ENCODE measurements around the gene C3orf20.

C3orf20 gene

DNA sequence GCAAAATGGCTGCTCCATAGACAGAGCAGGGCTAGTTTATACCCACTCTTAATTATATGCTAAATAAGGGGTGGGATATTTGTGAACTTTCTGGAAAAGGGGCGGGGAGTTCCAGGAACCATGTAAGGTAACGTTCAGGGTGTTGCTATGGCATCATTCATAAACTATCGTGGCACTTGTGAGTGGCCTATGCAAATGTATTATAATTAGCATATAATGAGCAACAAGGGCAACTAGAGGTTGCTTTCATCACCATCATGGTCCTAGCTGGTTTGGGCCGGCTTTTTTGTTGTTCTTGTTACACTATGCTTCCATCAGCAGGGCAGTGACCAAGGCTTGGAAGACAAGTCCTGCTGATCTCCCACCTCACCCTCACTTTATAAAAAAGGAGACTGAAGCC, 100.6 kb downstream of the C3orf20 start:
- H3K27ac ChIP-seq (ENCODE audit: low read depth, low read length): no peak overlapping the region
- H3K36me3 ChIP-seq (ENCODE audit: control insufficient read depth, insufficient read depth, low read length): no peaks in the 10 kb centered on the region
- H3K27me3 ChIP-seq (ENCODE audit: control insufficient read depth, insufficient read depth, low read length): no peaks in the 10 kb centered on the region
- H3K9me3 ChIP-seq (ENCODE audit: control insufficient read depth, insufficient read depth, low read length): no peaks in the 10 kb centered on the region
- H3K4me3 ChIP-seq (ENCODE audit: low read depth, low read length): no peak overlapping the region
- peaks cover 15% of the 10 kb centered on the region for H3K4me1 ChIP-seq (ENCODE audit: control insufficient read depth, insufficient read depth, low read length)
- H3K9ac ChIP-seq (ENCODE audit: low read depth, low read length): no peak overlapping the region

DNA sequence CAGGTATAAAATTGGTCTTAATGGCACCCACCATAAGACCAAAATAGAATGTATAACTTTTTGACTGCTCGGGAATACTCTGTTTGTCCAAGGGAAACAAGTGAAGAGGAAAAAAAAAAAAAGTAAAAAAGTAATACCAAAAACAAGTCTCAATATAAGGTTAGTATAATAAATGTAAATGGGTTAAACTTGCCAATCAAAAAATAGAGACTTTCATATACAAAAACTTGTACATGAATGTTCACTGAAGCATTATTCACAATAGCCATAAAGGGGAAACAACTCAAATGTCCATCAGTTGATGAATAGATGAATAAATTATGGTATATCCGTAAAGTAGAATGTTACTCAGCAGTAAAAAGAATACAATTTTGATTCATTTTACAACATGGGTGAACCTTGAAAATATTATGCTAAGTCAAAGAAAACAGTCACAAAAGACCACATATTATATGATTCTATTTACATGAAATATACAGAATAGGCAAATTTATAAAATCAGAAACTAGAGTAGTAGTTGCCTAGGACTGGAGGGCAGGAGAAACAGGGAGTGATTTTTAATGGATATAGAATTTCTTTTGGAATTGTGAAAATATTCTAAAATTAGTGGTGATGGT, 104.2 kb downstream of the C3orf20 start:
- H3K27me3 ChIP-seq (ENCODE audit: control insufficient read depth, insufficient read depth, low read length): no peaks in the 10 kb centered on the region
- no peak overlapping the region for H3K9ac ChIP-seq (ENCODE audit: low read depth, low read length)
- H3K36me3 ChIP-seq (ENCODE audit: control insufficient read depth, insufficient read depth, low read length): no peaks in the 10 kb centered on the region
- peaks cover 5% of the 10 kb centered on the region for H3K4me1 ChIP-seq (ENCODE audit: control insufficient read depth, insufficient read depth, low read length)
- H3K4me3 ChIP-seq (ENCODE audit: low read depth, low read length): no peak overlapping the region
- H3K27ac ChIP-seq (ENCODE audit: low read depth, low read length): no peak overlapping the region
- no peaks in the 10 kb centered on the region for H3K9me3 ChIP-seq (ENCODE audit: control insufficient read depth, insufficient read depth, low read length)

DNA sequence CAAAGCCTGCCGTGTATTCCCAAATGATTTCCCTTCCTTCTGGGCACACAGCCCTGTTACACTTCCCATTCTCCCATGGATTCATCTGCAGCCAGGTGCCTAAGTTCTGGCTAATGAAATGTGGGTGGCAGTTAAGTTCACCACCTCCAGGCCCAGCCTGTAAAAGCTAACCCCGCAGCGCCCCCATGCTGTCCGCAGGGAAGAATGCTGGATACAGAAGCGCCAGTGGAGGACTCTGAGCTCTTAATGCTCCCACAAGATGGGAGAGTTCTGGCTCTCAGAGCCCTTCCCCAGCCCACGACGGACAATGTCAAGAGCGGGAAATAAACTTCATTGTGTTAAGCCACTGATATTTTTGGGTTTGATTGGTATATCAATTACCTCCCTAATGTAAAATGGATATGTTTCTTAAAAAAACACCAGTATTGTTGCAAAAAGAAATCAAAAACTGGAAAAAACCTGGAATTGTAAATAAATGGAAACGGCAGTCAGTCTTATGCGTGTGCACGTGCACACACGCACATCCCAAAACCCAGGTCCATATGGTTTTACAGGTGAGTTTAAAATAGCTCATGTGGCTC, 106.1 kb downstream of the C3orf20 start:
- no peak overlapping the region for H3K4me3 ChIP-seq (ENCODE audit: low read depth, low read length)
- peaks cover 4% of the 10 kb centered on the region; the same call in 1 of the 2 replicates for H3K4me1 ChIP-seq (ENCODE audit: control insufficient read depth, insufficient read depth, low read length)
- no peak overlapping the region for H3K9ac ChIP-seq (ENCODE audit: low read depth, low read length)
- H3K9me3 ChIP-seq (ENCODE audit: control insufficient read depth, insufficient read depth, low read length): no peaks in the 10 kb centered on the region
- no peaks in the 10 kb centered on the region for H3K36me3 ChIP-seq (ENCODE audit: control insufficient read depth, insufficient read depth, low read length)
- H3K27ac ChIP-seq (ENCODE audit: low read depth, low read length): no peak overlapping the region
- no peaks in the 10 kb centered on the region for H3K27me3 ChIP-seq (ENCODE audit: control insufficient read depth, insufficient read depth, low read length)

DNA sequence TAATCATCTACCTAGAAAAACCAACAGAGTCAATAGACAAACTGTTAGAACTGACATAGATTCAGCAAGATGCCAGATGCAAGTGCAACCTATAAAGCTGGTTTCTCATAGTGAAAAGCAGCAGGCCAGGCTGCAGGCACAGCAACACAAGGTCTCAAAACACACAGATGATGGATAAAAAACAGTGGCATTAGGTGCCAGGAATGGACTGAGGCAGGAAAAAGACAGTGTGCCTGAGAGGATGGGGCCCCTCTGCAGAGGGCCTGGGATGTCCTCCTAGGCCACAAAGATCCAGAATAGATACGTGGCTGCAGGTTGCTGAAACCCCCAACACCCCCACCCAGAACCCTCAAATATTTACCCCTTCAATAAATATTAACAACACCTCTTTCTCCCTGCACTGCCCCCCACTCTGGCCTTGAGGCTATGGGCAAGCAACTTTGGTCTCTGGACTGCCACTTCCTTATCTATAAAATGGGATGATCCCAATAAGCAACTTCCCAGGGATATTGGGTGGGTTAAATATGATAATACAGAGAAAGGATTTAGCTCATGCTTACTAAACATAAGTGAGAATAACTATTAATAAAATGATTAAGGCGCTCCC, 108.6 kb downstream of the C3orf20 start:
- Histone ChIP-seq H3K4me3 (ENCODE audit: low read depth, low read length) (no peak overlapping the region), H3K27me3 (ENCODE audit: control insufficient read depth, insufficient read depth, low read length) (no peaks in the 10 kb centered on the region), H3K9me3 (ENCODE audit: control insufficient read depth, insufficient read depth, low read length) (no peaks in the 10 kb centered on the region), H3K4me1 (ENCODE audit: control insufficient read depth, insufficient read depth, low read length) (peaks cover 4% of the 10 kb centered on the region; the same call in 1 of the 2 replicates), H3K27ac (ENCODE audit: low read depth, low read length) (no peak overlapping the region), H3K36me3 (ENCODE audit: control insufficient read depth, insufficient read depth, low read length) (no peaks in the 10 kb centered on the region), H3K9ac (ENCODE audit: low read depth, low read length) (no peak overlapping the region)

DNA sequence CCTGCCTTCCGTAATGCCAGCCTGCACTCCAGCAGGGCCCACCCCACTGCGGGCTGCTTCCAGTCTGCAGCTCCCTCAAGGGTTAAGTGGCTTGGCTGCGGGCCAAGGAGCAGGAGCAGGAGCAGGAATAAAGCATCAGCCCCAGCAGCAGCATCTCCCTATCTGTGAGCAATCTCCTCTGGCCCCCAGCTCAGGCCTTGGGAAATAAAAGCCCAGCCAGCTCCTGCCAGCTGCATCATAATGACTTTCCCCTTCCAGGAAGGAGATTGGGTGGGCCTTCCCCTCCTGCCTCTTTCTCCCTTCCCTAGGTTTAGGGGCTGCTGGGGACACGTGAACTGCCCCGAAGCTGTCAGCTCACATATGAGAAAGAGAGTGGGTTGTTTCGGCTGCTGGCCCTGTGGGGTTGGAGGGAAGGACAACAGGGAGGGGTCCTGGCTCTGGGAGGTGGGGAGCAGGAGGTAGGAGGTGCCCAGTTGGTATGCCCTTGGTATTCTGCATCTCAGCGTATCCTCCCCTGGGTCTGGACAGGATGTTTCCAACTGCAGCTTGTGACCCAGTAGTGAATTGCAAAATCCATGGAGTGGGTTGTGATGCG, 109.2 kb downstream of the C3orf20 start:
- peak overlapping the region; percentile 54 for H3K27ac ChIP-seq (ENCODE audit: low read depth, low read length)

DNA sequence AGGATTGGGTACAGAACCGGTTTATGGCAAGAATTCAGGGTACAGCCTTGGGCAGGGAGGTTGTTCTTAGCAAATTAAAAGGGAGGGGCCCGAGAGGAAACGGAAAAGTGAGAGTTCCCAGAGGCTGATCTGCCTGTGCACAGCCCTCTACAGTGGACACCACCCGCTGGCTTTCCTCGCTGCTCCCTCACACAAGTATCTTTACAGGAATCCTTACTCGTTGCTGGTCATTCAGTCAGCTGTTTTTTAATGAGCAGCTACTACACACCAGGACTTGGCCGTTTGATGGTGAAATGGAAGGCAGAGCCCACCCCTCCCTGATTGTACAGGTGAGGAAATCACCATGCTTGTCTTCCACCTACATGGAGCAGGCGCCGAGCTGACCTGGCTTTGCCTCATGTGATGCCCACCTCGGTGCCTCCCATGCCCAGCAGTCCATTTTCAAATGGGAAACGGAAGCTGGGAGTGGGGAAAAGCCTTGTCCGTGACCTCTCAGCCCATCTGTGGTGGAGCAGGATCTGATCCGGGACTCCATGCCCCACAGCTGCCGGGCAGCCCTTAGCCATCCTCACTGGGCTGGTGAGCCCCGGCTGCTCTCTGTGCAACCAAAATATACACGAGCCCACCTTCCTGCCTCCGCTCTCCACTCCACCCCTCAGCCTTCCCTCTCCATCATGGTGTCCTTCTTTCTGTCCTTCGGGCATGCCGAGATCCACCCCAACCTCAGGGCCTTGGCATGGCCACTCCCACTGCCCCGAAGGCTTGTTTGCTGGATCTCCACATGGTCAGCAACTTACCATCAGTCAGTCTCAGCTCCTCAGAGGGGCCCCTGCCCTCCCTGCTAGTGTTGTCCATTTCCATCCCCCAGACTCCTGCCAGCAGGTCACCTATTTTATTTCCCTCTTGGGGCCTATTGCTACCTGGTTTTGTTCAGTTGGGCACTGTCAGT, 110.5 kb downstream of the C3orf20 start:
- Histone ChIP-seq H3K4me3 (ENCODE audit: low read depth, low read length) (no peak overlapping the region), H3K27ac (ENCODE audit: low read depth, low read length) (no peak overlapping the region), H3K9ac (ENCODE audit: low read depth, low read length) (no peak overlapping the region), H3K36me3 (ENCODE audit: control insufficient read depth, insufficient read depth, low read length) (no peaks in the 10 kb centered on the region), H3K9me3 (ENCODE audit: control insufficient read depth, insufficient read depth, low read length) (no peaks in the 10 kb centered on the region), H3K4me1 (ENCODE audit: control insufficient read depth, insufficient read depth, low read length) (peaks cover 4% of the 10 kb centered on the region; the same call in 1 of the 2 replicates), H3K27me3 (ENCODE audit: control insufficient read depth, insufficient read depth, low read length) (no peaks in the 10 kb centered on the region)

More for the DNA sequence above, 109.2 kb downstream of the C3orf20 start:
- peaks cover 4% of the 10 kb centered on the region; the same call in 1 of the 2 replicates for H3K4me1 ChIP-seq (ENCODE audit: control insufficient read depth, insufficient read depth, low read length)
- H3K27me3 ChIP-seq (ENCODE audit: control insufficient read depth, insufficient read depth, low read length): no peaks in the 10 kb centered on the region
- H3K9me3 ChIP-seq (ENCODE audit: control insufficient read depth, insufficient read depth, low read length): no peaks in the 10 kb centered on the region
- H3K36me3 ChIP-seq (ENCODE audit: control insufficient read depth, insufficient read depth, low read length): no peaks in the 10 kb centered on the region
- no peak overlapping the region for H3K4me3 ChIP-seq (ENCODE audit: low read depth, low read length)
- no peak overlapping the region for H3K9ac ChIP-seq (ENCODE audit: low read depth, low read length)

DNA sequence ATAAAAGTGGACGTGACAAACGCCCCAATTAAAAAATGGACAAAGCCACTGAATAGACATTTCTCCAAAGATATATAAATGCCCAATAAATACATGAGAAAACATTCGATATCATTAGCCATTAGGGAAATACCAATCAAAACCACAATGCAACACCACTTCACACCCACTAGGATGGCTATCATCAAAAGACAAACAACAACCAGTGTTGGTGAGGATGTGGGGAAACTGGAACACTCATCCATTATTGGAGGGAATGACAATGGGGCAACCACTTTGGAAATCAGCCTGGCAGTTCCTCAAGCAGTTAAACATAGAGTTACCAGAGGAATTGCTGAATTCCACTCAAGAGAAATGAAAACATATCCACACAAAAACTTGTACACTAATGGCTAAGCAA, 111.4 kb downstream of the C3orf20 start:
- H3K4me1 ChIP-seq (ENCODE audit: control insufficient read depth, insufficient read depth, low read length): peaks cover 7% of the 10 kb centered on the region; the same call in 1 of the 2 replicates
- H3K9me3 ChIP-seq (ENCODE audit: control insufficient read depth, insufficient read depth, low read length): no peaks in the 10 kb centered on the region
- H3K4me3 ChIP-seq (ENCODE audit: low read depth, low read length): no peak overlapping the region
- no peaks in the 10 kb centered on the region for H3K36me3 ChIP-seq (ENCODE audit: control insufficient read depth, insufficient read depth, low read length)
- no peak overlapping the region for H3K27ac ChIP-seq (ENCODE audit: low read depth, low read length)
- no peak overlapping the region for H3K9ac ChIP-seq (ENCODE audit: low read depth, low read length)
- H3K27me3 ChIP-seq (ENCODE audit: control insufficient read depth, insufficient read depth, low read length): no peaks in the 10 kb centered on the region

DNA sequence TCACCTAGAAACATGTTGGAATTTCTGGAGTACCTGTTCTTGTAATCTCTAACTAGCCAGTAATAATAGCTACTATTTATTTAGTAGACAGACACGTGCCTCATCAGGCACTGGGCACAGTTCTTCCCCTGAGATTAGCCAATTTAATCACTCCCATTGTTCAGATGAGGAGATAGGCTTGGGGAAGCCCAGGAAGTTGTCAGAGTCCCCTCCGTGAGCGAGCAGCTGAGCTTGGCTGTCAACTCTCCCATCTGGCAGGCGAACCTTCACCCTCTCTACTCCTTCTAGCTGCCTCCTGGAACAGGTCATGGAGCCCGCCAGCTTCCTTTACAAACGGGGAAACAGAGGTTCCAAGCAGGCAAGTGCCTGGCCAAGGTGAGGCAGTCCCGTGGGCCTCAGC, 112.7 kb downstream of the C3orf20 start:
- no peak overlapping the region for H3K27ac ChIP-seq (ENCODE audit: low read depth, low read length)
- H3K9me3 ChIP-seq (ENCODE audit: control insufficient read depth, insufficient read depth, low read length): no peaks in the 10 kb centered on the region
- no peaks in the 10 kb centered on the region for H3K27me3 ChIP-seq (ENCODE audit: control insufficient read depth, insufficient read depth, low read length)

DNA sequence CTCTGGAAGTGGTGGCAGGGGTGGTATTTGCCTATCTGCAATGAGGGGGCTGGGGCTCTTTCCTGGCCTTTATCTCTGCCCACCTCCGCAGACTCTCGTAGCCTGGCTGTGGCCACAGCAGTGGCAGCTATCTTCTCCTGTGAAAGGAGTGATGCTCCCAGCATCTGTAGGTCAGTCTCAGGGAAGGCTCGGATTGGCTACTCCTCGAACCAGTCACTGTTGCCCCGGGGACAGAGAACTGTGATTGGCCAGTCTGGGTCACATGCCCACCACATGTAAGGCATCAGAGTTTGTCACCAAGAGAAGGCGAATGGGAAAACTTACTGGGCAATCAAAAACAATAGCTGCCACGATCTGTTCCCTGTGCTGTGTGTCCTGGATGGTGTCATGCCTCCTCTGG, 113.7 kb downstream of the C3orf20 start:
- no peak overlapping the region for H3K9ac ChIP-seq (ENCODE audit: low read depth, low read length)
- peaks cover 7% of the 10 kb centered on the region; the same call in 1 of the 2 replicates for H3K4me1 ChIP-seq (ENCODE audit: control insufficient read depth, insufficient read depth, low read length)
- H3K4me3 ChIP-seq (ENCODE audit: low read depth, low read length): no peak overlapping the region
- H3K9me3 ChIP-seq (ENCODE audit: control insufficient read depth, insufficient read depth, low read length): no peaks in the 10 kb centered on the region
- no peaks in the 10 kb centered on the region for H3K27me3 ChIP-seq (ENCODE audit: control insufficient read depth, insufficient read depth, low read length)
- H3K27ac ChIP-seq (ENCODE audit: low read depth, low read length): no peak overlapping the region
- H3K36me3 ChIP-seq (ENCODE audit: control insufficient read depth, insufficient read depth, low read length): no peaks in the 10 kb centered on the region

More for the DNA sequence above, 112.7 kb downstream of the C3orf20 start:
- peaks cover 7% of the 10 kb centered on the region; the same call in 1 of the 2 replicates for H3K4me1 ChIP-seq (ENCODE audit: control insufficient read depth, insufficient read depth, low read length)
- H3K9ac ChIP-seq (ENCODE audit: low read depth, low read length): no peak overlapping the region
- no peak overlapping the region for H3K4me3 ChIP-seq (ENCODE audit: low read depth, low read length)
- no peaks in the 10 kb centered on the region for H3K36me3 ChIP-seq (ENCODE audit: control insufficient read depth, insufficient read depth, low read length)

DNA sequence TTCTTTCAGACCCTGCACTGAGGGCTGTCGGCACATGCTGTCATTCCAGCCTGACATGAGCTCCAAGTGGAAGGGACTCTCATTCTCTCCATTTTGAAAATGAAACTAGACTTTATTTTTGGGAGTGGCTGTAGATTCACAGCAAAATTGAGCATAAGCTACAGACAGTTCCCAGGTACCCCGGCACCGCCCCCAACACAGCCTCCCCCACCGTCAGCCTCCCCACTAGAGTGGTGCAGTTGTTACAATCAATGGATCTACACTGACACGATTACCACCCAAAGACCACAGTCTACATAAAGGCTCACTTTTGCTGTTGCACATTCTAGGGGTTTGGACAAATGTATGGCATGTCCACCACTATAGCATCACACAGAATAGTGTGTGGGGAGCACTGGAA, 114.3 kb downstream of the C3orf20 start:
- no peak overlapping the region for H3K27ac ChIP-seq (ENCODE audit: low read depth, low read length)
- no peaks in the 10 kb centered on the region for H3K27me3 ChIP-seq (ENCODE audit: control insufficient read depth, insufficient read depth, low read length)
- no peaks in the 10 kb centered on the region for H3K36me3 ChIP-seq (ENCODE audit: control insufficient read depth, insufficient read depth, low read length)
- H3K4me3 ChIP-seq (ENCODE audit: low read depth, low read length): no peak overlapping the region
- peaks cover 5% of the 10 kb centered on the region; the same call in 1 of the 2 replicates for H3K4me1 ChIP-seq (ENCODE audit: control insufficient read depth, insufficient read depth, low read length)
- H3K9ac ChIP-seq (ENCODE audit: low read depth, low read length): no peak overlapping the region
- H3K9me3 ChIP-seq (ENCODE audit: control insufficient read depth, insufficient read depth, low read length): no peaks in the 10 kb centered on the region
